GM19043 (cell line): ENCODE measurements around the gene SPTB.

Experiments
- ATAC-seq: cut with Tn5 transposase; IDR thresholded peaks from one replicate; pipeline ENCODE4 v1.9.1; 2021; ENCODE audit warnings: low read depth; ENCODE audit not compliant: unreplicated experiment

The SPTB gene

GRCh38 chr14:64733899-64734298 is 145.8 kb downstream of the SPTB start:
- no peak for ATAC-seq

GRCh38 chr14:64733321-64733720 is 146.4 kb downstream of the SPTB start:
- ATAC-seq: no peak

GRCh38 chr14:64732536-64733120 is 147.1 kb downstream of the SPTB start:
- ATAC-seq: no peak

- ATAC-seq: no peak
These were observed 147.6 kb downstream of the SPTB start for GRCh38 chr14:64732066-64732465.

GRCh38 chr14:64731141-64731581 is 148.5 kb downstream of the SPTB start:
- no peak for ATAC-seq

- ATAC-seq: no peak
These were observed 149.0 kb downstream of the SPTB start for GRCh38 chr14:64730681-64731080.

GRCh38 chr14:64730061-64730440 is 149.7 kb downstream of the SPTB start:
- no peak for ATAC-seq

GRCh38 chr14:64729386-64730060 is 150.2 kb downstream of the SPTB start:
- ATAC-seq: no peak

- no peak for ATAC-seq
These were observed 150.9 kb downstream of the SPTB start for GRCh38 chr14:64728856-64729255.

- ATAC-seq: no peak
These were observed 151.6 kb downstream of the SPTB start for GRCh38 chr14:64728106-64728505.

GRCh38 chr14:64727551-64728071 is 152.1 kb downstream of the SPTB start:
- ATAC-seq: no peak

- ATAC-seq: no peak
These were observed 153.2 kb downstream of the SPTB start for GRCh38 chr14:64726585-64726890.

- ATAC-seq: no peak
These were observed 153.7 kb downstream of the SPTB start for GRCh38 chr14:64725879-64726584.

GRCh38 chr14:64725261-64725815 is 154.4 kb downstream of the SPTB start:
- ATAC-seq: no peak

GRCh38 chr14:64724578-64724930 is 155.2 kb downstream of the SPTB start:
- ATAC-seq: no peak

- ATAC-seq: no peak
These were observed 155.8 kb downstream of the SPTB start for GRCh38 chr14:64723691-64724577.

- no peak for ATAC-seq
These were observed 156.8 kb downstream of the SPTB start for GRCh38 chr14:64722842-64723447.

GRCh38 chr14:64721899-64722298 is 157.8 kb downstream of the SPTB start:
- ATAC-seq: no peak

GRCh38 chr14:64721391-64721791 is 158.3 kb downstream of the SPTB start:
- ATAC-seq: no peak

- no peak for ATAC-seq
These were observed 159.6 kb downstream of the SPTB start for GRCh38 chr14:64720131-64720576.
